GM19240 (cell line): ENCODE measurements around the gene SHANK3.

ENCODE experiments used
- DNase-seq: peaks from one replicate; pipeline ENCODE4 v3.0.0; 2011; ENCODE audit warnings: low spot score; ENCODE audit not compliant: insufficient read length

The SHANK3 gene

DNA sequence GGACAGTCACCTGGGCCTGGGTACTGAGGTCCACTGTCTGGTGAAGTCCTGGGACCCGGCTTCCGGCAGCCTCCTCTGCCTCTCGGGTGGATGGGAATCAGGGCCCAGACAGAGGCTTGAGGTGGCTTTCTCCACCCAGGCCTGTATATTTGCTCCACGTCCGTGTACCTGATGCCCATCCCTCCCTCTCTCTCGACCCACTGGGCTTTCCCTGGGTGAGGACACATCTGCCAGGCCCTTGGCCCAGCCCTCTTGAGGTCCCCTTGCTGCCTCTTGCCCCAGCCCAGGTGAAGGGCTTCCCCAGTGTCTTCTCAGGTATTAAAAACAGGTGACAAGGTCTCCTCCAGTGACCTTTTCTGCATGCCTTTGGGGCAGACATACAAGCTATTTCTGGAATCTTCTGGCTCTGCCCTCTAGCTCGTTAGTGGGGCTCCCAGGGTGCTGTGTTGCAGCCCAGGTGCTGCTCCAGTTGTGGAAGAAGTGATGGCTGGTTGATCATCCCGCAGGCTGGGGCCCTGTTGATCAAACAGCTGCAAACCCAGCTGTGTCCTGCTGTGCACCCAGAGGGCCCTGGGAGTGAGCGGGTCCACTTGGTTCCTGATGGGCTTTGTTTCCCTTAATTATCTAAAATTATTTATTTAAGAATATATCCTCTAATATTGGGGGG lies 39.9 kb downstream of the SHANK3 start:
- no peak for DNase-seq

DNA sequence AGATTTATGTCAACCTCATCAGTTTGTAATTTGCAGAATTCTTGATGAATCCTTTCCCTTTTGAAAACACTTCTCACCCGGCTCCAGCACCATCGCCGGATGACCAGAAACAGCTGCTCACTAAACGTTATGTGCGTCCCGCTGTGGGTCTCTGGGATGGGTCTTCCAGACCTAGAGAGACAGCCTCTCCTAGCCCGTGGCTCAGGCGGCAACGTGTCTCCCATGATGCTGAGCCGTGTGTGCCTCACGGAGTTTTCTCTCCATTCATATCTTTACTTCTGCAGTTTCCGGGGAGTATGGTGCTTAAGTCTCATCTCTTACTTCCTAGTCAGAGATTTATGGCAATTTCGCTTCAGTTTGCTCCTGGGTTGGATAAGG lies 40.4 kb downstream of the SHANK3 start:
- no peak for DNase-seq

DNA sequence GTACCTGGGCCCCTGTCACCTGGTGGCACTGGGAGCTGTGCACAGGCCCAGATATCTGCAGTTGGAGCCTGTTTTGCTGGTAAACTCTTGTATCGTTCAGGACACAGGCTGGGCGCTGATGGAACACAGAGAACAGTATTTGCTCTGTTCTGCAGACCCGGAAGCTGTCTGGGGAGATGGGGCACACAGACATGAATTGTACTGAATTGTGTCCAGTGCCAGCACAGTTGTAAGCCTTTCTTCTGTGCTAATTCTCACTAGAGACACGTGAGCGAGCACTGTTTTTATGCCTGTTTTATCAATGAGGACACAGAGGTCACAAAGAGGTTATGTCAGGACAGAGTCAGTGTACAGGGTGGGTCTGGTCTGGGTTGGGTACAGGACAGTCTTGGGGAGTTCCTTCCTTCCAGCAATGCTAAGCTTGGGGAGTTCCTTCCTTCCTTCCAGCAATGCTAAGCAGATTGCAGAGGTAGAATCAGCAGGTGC lies 41.0 kb downstream of the SHANK3 start:
- no peak for DNase-seq

DNA sequence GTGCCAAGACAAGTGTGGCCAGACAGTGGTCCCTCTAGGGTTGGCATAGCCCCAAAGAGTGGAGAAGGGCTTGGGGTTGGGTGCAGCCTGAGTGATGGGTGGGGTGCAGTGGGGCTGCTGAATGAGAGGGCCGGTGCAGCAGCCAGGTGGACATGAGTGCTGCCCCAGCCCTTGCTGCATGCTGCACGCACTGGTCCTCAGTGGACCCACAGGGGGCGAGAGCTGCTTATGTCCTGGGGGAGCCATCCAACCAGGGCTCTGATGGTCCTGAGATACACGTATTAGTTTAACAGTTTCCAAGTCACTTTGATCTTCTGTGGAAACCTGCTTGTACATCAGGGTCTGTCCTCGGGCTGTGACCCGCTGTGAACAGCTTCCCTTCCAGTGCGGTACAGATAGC lies 41.5 kb downstream of the SHANK3 start:
- no peak for DNase-seq

DNA sequence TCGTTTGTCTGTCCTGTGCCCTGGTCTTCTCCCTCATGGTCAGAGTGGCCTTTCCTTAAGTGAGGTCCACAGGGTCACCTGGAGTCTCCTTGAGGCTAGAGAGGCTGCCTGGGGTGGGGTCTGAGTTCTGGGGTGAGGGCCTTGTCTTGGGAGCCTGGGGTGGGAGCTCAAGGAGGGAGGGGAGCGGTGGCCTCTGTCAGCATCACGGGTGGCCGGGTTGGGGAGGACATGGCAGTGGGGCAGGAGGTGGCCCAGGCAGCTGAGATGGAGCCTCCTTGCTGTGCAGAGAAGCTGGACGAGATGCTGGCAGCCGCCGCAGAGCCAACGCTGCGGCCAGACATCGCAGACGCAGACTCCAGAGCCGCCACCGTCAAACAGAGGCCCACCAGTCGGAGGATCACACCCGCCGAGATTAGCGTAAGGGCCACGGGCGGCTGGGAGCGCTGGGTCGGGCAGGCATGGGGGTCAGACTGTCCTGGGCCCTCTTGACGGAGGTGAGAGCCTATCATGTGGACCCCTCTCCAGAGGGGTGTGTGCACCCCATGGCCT lies 42.1 kb downstream of the SHANK3 start:
- no peak for DNase-seq

DNA sequence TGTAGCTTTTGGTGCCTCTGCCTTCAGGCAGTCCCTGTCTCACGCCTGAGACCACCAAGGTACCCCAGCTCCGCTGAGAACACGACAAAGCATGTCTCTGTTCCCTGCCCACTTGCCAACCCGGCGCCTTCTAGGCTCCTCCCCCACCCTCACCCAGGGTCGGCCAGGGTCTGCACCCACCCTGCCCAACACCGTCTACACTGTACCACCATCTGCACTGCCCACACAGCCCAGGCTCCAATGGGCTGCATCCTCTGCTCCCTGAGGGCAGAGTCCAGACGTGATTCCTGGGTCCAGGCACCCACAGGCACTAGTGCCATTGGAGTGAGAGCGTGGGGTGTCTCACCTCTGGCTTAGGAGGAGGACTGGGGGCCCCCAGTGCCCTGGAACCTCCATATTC lies 42.6 kb downstream of the SHANK3 start:
- DNase-seq = no peak

DNA sequence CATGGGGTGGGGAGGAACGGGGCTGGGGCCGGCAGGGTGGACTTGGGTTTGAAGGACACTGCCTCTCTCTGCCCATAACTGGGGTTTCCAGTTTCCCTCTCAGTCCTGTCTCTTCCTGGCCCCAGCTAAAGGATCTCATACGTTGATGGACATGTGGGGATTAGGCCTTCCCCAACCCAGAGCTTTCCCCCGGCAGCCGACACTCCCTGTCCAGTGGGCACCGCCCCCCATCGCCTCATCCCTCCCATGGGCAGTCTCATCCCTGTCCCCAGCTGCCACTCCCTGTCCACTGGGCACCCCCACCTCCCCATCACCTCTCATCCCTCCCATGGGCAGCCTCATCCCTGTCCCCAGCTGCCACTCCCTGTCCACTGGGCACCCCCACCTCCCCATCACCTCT lies 43.2 kb downstream of the SHANK3 start:
- no peak for DNase-seq

DNA sequence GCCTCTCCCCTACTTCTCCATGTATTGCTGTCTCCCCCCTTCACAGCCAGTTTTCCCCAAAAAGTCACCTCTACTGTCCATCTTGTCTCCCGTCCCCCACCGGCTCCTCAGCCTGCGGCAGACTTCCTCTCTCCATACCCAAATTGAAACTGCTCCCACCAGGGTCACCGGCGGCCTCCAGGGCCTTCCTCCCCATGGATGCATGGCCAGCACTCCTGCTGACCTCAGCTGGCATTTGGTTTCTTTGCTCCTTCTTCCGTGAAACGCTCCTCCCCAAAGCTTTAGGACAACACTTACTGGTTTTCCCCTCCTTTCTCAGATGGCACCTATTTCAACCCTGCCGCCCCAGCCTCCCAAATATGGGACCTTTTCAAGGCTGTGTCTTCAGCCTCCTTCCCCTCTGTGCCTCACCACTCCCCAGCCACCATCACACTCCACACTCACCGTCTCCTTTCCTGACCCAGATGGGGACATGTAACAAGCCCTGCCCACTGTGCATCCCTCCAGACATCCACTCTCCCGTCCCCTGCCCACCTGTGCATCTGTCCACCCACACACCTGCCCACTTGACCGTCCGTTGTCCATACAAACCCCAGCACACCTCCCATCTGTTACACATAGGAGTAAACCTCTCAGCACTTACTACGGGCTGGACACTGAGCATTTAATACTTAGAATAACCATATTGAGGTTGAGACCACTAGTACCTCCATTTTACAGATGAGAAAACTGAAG lies 43.8 kb downstream of the SHANK3 start:
- no peak for DNase-seq

DNA sequence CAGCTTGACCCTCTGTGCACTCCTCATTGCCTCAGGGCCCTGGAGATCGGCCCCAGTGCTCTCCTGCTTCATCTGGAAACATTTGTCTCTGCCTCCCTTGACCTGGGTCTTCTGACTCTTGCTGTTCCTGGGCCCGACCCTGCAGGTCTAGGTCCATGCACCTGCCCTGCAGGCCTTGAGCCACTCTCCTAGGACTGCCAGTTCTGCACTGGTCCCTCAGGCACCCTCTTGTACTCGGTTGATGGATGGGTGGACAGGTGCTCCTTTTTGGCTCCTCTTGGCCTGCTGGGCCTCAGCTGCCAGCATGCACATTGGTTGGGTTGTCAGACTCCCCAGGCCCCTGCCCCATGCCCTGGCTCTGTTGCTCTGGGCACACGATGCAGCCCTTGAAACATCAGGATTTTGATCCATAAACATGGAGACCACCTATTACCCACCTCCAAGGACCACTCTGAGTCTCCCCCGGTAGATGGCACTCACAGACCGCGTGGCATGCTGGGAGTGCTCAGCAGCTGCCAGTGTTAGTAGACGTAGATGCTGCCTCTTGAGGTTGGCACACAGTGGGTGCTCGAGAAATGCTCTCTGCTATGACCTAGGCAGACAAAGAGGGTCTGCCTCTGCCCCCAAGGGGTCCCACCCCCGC lies 45.2 kb downstream of the SHANK3 start:
- no peak for DNase-seq

DNA sequence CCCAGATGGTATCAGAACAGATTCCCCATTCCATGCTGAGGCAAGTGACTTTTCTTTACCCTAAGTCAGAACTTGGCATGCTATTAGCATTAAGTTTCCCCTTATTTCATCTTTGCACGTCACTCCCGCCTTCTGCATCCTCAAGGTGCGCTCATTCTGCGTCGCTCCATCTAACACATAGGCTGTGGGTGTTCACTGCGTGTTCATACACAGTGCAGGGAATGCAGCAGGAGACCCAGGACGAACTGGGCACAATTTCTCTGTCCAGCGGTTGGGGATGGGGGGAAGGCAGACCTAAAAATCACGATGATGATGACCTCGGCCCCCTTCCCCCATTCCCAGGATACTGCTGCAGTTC lies 45.7 kb downstream of the SHANK3 start:
- DNase-seq = no peak

DNA sequence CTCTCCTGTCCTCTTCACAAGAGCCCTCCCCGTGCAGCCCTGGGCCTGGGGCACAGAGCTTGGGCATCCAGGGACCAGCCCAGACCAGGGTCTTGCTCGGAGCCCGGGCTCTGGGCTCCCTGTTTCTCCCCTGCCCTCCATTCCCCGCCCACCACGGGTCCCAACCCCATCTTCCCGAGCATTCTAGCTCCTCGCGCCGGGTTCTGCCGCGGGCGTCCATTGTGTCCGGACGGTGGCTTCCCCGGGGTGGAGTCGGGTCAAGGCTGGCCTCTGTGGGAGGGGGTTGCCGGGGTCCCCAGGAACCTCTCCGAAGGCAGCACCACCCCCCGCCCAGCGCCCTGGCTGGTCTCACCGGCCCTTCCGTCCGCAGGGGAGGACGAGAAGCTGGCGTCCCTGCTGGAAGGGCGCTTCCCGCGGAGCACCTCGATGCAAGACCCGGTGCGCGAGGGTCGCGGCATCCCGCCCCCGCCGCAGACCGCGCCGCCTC lies 47.2 kb downstream of the SHANK3 start:
- no peak for DNase-seq

DNA sequence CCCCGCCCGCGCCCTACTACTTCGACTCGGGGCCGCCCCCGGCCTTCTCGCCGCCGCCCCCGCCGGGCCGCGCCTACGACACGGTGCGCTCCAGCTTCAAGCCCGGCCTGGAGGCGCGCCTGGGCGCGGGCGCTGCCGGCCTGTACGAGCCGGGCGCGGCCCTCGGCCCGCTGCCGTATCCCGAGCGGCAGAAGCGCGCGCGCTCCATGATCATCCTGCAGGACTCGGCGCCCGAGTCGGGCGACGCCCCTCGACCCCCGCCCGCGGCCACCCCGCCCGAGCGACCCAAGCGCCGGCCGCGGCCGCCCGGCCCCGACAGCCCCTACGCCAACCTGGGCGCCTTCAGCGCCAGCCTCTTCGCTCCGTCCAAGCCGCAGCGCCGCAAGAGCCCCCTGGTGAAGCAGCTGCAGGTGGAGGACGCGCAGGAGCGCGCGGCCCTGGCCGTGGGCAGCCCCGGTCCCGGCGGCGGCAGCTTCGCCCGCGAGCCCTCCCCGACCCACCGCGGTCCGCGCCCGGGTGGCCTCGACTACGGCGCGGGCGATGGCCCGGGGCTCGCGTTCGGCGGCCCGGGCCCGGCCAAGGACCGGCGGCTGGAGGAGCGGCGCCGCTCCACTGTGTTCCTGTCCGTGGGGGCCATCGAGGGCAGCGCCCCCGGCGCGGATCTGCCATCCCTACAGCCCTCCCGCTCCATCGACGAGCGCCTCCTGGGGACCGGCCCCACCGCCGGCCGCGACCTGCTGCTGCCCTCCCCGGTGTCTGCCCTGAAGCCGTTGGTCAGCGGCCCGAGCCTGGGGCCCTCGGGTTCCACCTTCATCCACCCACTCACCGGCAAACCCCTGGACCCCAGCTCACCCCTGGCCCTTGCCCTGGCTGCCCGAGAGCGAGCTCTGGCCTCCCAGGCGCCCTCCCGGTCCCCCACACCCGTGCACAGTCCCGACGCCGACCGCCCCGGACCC lies 48.0 kb downstream of the SHANK3 start:
- no peak for DNase-seq

DNA sequence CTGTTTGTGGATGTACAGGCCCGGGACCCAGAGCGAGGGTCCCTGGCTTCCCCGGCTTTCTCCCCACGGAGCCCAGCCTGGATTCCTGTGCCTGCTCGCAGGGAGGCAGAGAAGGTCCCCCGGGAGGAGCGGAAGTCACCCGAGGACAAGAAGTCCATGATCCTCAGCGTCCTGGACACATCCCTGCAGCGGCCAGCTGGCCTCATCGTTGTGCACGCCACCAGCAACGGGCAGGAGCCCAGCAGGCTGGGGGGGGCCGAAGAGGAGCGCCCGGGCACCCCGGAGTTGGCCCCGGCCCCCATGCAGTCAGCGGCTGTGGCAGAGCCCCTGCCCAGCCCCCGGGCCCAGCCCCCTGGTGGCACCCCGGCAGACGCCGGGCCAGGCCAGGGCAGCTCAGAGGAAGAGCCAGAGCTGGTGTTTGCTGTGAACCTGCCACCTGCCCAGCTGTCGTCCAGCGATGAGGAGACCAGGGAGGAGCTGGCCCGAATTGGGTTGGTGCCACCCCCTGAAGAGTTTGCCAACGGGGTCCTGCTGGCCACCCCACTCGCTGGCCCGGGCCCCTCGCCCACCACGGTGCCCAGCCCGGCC lies 48.7 kb downstream of the SHANK3 start:
- DNase-seq = no peak

DNA sequence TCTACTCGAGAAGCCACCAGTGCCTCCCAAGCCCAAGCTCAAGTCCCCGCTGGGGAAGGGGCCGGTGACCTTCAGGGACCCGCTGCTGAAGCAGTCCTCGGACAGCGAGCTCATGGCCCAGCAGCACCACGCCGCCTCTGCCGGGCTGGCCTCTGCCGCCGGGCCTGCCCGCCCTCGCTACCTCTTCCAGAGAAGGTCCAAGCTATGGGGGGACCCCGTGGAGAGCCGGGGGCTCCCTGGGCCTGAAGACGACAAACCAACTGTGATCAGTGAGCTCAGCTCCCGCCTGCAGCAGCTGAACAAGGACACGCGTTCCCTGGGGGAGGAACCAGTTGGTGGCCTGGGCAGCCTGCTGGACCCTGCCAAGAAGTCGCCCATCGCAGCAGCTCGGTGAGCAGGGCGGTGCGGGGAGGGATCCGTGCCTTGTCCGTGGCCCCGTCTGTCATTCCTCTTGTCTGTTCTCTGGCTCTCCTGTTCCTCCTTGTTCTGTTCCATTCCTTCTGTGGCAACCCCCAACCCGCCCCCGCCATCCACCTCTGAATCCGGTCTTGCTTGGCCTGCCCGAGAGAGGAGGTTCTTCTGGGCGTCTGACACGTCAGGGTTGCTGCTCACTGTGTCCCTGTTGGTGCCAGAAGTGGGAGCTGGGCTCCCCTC lies 49.6 kb downstream of the SHANK3 start:
- DNase-seq = no peak
